ENCODE measurements around the gene SLC43A1. TPM values are rescaled to one million over a fixed set of nuclear protein-coding genes. Genes with fewer than 3 reads are reported as not detected.

SLC43A1 gene
- total RNA-seq, 1 donor from 2014 or later: 5.6 TPM

DNA sequence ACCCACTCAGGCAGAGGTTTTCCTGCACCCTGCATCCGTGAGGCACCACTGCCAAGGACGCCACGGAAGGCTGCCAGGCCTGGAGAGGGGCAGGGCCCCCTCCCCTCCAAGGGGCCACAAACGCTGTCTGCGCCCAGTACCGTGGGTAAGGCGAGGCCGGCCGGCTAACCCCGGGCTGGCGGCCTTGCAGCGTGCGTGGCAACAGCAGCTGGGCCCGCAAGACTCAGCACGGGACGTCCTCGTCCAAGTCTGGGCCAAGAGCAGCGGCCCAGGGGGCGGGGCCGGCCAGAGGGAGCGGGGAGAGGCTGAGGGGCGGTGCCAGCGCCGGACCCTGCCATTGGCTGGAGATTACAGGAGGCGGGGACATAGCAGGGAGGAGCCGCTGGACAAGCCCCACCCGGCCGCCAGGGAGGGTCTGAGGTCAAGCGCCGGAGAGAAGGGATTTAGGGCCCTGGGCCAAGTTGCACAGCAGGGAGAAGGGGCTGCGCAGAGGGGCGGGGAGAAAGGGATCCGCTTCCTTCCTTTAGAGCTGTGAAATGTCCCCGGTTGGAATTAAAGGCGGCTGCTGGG, 16.0 kb downstream of the SLC43A1 start:
- Mint-ChIP-seq H3K36me3 (ENCODE audit: low read depth) (peaks cover 2% of the 10 kb centered on the region), H3K27me3 (ENCODE audit: low read depth) (no peaks in the 10 kb centered on the region), H3K4me3 (ENCODE audit: unreplicated experiment) (peak overlapping the region; percentile 64), H3K9me3 (ENCODE audit: low read depth) (no peaks in the 10 kb centered on the region), H3K4me1 (ENCODE audit: low read depth) (peaks cover 11% of the 10 kb centered on the region), H3K27ac (ENCODE audit: unreplicated experiment) (peak overlapping the region; percentile 17)
- TF ChIP-seq, protein P1, sequence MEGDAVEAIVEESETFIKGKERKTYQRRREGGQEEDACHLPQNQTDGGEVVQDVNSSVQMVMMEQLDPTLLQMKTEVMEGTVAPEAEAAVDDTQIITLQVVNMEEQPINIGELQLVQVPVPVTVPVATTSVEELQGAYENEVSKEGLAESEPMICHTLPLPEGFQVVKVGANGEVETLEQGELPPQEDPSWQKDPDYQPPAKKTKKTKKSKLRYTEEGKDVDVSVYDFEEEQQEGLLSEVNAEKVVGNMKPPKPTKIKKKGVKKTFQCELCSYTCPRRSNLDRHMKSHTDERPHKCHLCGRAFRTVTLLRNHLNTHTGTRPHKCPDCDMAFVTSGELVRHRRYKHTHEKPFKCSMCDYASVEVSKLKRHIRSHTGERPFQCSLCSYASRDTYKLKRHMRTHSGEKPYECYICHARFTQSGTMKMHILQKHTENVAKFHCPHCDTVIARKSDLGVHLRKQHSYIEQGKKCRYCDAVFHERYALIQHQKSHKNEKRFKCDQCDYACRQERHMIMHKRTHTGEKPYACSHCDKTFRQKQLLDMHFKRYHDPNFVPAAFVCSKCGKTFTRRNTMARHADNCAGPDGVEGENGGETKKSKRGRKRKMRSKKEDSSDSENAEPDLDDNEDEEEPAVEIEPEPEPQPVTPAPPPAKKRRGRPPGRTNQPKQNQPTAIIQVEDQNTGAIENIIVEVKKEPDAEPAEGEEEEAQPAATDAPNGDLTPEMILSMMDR (IDR thresholded peaks at IDR 0.05): no peak
- DNase-seq (ENCODE audit: low spot score): no peak

DNA sequence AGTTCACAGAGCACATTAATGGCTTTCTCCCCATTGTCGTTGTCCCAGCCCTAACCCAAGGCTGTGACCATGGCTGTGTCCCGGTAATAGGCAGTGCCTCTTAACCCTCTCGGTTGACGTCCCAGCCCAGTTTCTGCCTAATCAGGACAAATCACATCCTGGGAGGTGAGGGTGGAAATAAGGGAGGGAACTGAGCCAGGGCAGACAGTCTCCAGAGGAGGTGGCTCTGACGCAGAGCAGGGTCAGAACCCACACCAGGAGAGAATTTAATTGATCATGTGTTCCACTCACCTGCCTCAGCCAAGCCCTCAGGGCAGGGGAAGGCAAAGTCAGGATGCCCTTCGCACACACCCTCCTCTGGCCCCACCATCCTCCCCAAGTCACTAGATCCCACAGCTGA, 17.0 kb downstream of the SLC43A1 start:
- Mint-ChIP-seq H3K9me3 (ENCODE audit: low read depth) (no peaks in the 10 kb centered on the region), H3K36me3 (ENCODE audit: low read depth) (peaks cover 2% of the 10 kb centered on the region), H3K27me3 (ENCODE audit: low read depth) (no peaks in the 10 kb centered on the region), H3K4me1 (ENCODE audit: low read depth) (peaks cover 11% of the 10 kb centered on the region), H3K27ac (ENCODE audit: unreplicated experiment) (no peak overlapping the region), H3K4me3 (ENCODE audit: unreplicated experiment) (no peak overlapping the region)
- TF ChIP-seq, protein P1 (IDR thresholded peaks at IDR 0.05): no peak
- no peak for DNase-seq (ENCODE audit: low spot score)

DNA sequence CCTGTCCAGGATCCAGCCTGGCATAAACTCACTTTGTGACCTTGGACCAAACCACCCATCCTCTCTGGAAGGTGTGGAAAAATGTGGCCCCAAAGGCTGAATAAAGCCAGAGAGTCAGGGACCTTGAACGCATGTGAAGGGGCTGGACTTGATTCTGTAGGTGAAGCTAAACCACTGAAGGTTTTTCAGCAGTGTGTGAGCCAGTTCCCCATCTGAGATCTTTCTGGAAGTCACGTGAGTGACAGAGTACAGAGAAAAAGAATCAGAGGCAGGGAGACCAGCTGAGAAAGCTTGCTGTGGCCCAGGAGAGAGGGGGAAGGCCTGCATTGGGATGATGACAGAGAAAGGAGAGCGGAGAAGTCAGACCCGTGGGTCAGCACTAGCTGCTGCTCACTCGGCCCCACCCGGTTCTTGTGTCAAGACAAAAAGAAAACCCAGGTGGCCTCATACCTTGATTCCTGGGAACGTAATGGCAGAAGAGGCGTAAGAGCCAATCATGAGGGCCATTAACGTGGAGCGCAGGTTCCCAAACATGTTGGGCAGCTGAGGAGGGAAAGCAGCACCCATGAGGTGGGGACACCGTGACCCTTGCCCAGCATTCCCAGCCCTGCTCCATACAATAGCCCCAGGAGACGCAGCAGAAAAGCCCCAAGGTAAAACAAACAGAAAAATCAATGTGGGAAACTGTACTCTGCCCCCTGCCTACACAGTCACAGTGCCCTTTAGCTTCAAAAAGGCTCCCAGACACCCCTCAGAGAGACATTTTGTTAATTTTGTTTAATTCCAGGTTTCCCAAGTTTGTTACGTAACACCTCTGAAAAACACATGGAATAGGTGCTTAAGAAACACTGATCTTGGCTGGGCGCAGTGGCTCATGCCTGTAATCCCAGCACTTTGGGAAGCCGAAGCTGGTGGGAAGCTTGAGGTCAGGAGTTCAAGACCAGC, 17.9 kb downstream of the SLC43A1 start:
- H3K27ac Mint-ChIP-seq (ENCODE audit: unreplicated experiment): no peak overlapping the region
- no peak overlapping the region for H3K4me3 Mint-ChIP-seq (ENCODE audit: unreplicated experiment)

DNA sequence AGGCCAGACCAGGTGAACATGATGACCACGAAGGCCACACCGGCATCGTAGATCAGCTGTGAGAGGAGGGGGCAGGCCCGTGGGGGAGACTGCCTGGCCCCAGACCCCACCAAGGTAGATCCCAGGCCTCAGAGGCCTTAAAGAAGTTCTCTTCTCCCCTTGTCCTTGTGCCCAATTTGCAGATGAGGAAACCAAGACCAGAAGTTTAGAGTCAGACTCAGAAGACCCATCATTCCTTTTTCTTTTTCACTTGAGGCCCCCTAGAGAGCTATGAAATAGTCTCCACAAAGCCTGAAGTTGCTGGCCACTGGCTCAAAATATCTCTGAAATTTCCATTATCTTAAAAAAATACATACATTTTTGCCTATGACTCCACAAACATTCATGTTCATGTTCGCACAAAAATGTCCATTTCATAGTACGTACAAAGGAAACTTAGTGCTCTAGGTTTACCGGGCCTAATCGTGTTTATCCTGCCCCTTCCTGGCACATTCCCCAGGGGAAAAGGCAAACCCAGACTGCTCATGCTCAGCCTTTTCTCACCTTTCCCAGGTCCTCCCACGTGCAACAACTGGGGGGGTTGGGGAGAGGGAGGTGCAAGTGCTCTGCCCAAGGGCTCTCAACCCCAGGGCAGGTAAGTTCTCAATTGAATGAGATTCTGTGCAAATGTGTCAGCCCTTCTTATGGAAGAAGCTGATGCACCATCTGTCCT, 19.2 kb downstream of the SLC43A1 start:
- H3K27ac Mint-ChIP-seq (ENCODE audit: unreplicated experiment): no peak overlapping the region
- H3K4me3 Mint-ChIP-seq (ENCODE audit: unreplicated experiment): no peak overlapping the region
- no peaks in the 10 kb centered on the region for H3K27me3 Mint-ChIP-seq (ENCODE audit: low read depth)
- peaks cover 2% of the 10 kb centered on the region for H3K36me3 Mint-ChIP-seq (ENCODE audit: low read depth)
- H3K9me3 Mint-ChIP-seq (ENCODE audit: low read depth): no peaks in the 10 kb centered on the region
- TF ChIP-seq, protein P1 (IDR thresholded peaks at IDR 0.05): no peak
- peaks cover 11% of the 10 kb centered on the region for H3K4me1 Mint-ChIP-seq (ENCODE audit: low read depth)
- DNase-seq (ENCODE audit: low spot score): no peak

More for the DNA sequence above, 17.9 kb downstream of the SLC43A1 start:
- no peaks in the 10 kb centered on the region for H3K27me3 Mint-ChIP-seq (ENCODE audit: low read depth)
- H3K9me3 Mint-ChIP-seq (ENCODE audit: low read depth): no peaks in the 10 kb centered on the region
- TF ChIP-seq, protein P1 (IDR thresholded peaks at IDR 0.05): no peak
- H3K4me1 Mint-ChIP-seq (ENCODE audit: low read depth): peaks cover 11% of the 10 kb centered on the region
- DNase-seq (ENCODE audit: low spot score): no peak
- peaks cover 2% of the 10 kb centered on the region for H3K36me3 Mint-ChIP-seq (ENCODE audit: low read depth)
